Vagina (tissue), 2 donors: ENCODE measurements around the gene KPNA3. TPM values are rescaled to one million over a fixed set of nuclear protein-coding genes. Genes with fewer than 3 reads are reported as not detected.
A peak's percentile ranks its signal among the peaks of the same experiment; 100 is the strongest.

Experiments used
- DNase-seq, 2 donors: peaks; one replicate each; pipeline ENCODE4 v3.0.0-alpha.2; 2017; ENCODE audit errors: extremely low spot score in 2 of 2
- H3K27ac ChIP-seq: fragments of 200-600 bp; sonication (generic); one replicate; pipeline ENCODE4 v1.5.1; 2019
- H3K27me3 ChIP-seq: fragments of 200-600 bp; sonication (generic); one replicate; pipeline ENCODE4 v1.5.1; 2019
- H3K36me3 ChIP-seq, 2 donors: fragments of 200-600 bp; sonication (generic); one replicate each; pipeline ENCODE4 v1.5.1; 2017 to 2019
- H3K4me1 ChIP-seq: fragments of 200-600 bp; sonication (generic); one replicate; pipeline ENCODE4 v1.5.1; 2019
- H3K4me3 ChIP-seq, 2 donors: fragments of 200-600 bp; sonication (generic); 1 replicate in 1 of 2; 2 replicates in 1 of 2; pipeline ENCODE4 v1.5.1; 2016 to 2019
- H3K9me3 ChIP-seq: fragments of 200-600 bp; sonication (generic); one replicate; pipeline ENCODE4 v1.5.1; 2019
- POLR2A ChIP-seq, 2 donors: fragments of 450-650 bp; IDR thresholded peaks; one replicate each; pipeline ENCODE4 v1.6.1; 2017; ENCODE audit warnings: antibody characterized with exemption in 2 of 2, mild to moderate bottlenecking in 2 of 2, moderate library complexity in 2 of 2
- POLR2AphosphoS5 ChIP-seq, 2 donors: sonication (generic); formaldehyde crosslinking; IDR thresholded peaks; one replicate each; pipeline ENCODE4 v1.9.0; 2017; ENCODE audit warnings: antibody characterized with exemption in 2 of 2, mild to moderate bottlenecking in 2 of 2, low read depth in 1 of 2; ENCODE audit not compliant: insufficient read depth in 1 of 2
- intact Hi-C: fragments of 100-400 bp; cut with DNase I; formaldehyde crosslinking; loops from one replicate; pipeline ENCODE4 v1.15.1; 2023
- total RNA-seq: library from RNA; depleted of rRNA; stranded (reverse); fragments of >200 nt; gene quantifications from one replicate; pipeline ENCODE4 v1.2.3, GENCODE V29; 2016
- TF ChIP-seq, protein P1 (sequence below), 3 experiments: fragments of 450-650 bp in 2 of 3; fragments of 200-600 bp in 1 of 3; sonication (generic) in 1 of 3; IDR thresholded peaks; one replicate each; pipeline ENCODE4 v1.5.1; 2017 to 2019; ENCODE audit warnings: antibody characterized with exemption in 3 of 3, mild to moderate bottlenecking in 2 of 3, moderate library complexity in 2 of 3

KPNA3 gene
- total RNA-seq, 1 donor from 2014 or later: 17.2 TPM

DNA sequence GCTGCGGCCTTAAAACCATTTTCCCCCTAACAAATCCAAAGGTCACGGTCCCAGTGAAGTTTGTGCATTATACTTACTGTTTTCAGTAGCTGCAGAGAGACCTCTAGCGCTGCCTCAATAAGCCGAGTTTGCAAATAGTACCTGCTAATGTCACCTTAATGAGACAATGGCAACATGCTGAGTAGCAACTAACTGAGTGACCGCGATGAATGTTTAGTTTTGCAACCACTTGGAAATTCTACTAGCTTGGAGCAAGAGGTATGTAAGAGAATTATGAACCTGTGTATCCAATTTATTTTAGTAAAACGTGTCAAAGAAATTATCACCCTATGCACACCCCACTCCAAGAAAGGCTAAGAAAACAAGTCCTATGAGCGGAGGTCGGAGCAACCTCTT is 1.2 kb downstream of the KPNA3 start:
- Histone ChIP-seq H3K9me3 (no peaks in the 10 kb centered on the region), H3K36me3 (no peaks in the 10 kb centered on the region), H3K4me1 (peaks cover 36% of the 10 kb centered on the region), H3K27me3 (no peaks in the 10 kb centered on the region), H3K27ac (peak overlapping the region; percentile 91), H3K4me3 (peak overlapping the region; percentile 82 to 92)
- TF ChIP-seq POLR2A (IDR thresholded peaks at IDR 0.05) (no peak), POLR2AphosphoS5 (IDR thresholded peaks at IDR 0.05; ENCODE audit: insufficient read depth in 1 of 2, low read depth in 1 of 2) (no peak)
- TF ChIP-seq, protein P1, sequence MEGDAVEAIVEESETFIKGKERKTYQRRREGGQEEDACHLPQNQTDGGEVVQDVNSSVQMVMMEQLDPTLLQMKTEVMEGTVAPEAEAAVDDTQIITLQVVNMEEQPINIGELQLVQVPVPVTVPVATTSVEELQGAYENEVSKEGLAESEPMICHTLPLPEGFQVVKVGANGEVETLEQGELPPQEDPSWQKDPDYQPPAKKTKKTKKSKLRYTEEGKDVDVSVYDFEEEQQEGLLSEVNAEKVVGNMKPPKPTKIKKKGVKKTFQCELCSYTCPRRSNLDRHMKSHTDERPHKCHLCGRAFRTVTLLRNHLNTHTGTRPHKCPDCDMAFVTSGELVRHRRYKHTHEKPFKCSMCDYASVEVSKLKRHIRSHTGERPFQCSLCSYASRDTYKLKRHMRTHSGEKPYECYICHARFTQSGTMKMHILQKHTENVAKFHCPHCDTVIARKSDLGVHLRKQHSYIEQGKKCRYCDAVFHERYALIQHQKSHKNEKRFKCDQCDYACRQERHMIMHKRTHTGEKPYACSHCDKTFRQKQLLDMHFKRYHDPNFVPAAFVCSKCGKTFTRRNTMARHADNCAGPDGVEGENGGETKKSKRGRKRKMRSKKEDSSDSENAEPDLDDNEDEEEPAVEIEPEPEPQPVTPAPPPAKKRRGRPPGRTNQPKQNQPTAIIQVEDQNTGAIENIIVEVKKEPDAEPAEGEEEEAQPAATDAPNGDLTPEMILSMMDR (IDR thresholded peaks at IDR 0.05): no peak
- DNase-seq: no peak
- intact Hi-C loops: no loop called here

DNA sequence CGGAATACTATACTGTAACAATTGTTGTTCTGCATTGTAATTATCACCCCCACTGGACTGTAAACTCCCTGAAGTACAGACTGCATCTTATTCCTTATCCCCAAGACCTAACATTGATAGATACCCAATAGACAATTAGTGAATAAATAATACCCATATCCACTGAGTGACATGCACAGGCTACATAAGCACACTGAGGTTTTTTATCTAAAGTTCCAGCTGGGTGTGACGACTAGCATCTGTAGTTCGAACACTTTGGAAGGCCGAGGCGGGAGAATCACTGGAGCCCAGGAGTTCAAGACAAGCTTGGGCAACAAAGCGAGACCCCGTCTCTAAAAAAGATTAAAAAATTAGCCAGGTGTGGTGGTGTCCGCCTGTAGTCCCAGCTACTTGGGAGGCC is 2.5 kb downstream of the KPNA3 start:
- H3K4me1 ChIP-seq: peaks cover 44% of the 10 kb centered on the region
- intact Hi-C loops: no loop called here
- H3K27ac ChIP-seq: no peak overlapping the region
- no peak overlapping the region for H3K4me3 ChIP-seq
- DNase-seq: no peak
- no peaks in the 10 kb centered on the region for H3K9me3 ChIP-seq
- no peaks in the 10 kb centered on the region for H3K27me3 ChIP-seq
- no peaks in the 10 kb centered on the region for H3K36me3 ChIP-seq
- TF ChIP-seq POLR2A (IDR thresholded peaks at IDR 0.05): no peak
- TF ChIP-seq, protein P1 (IDR thresholded peaks at IDR 0.05): no peak
- TF ChIP-seq POLR2AphosphoS5 (IDR thresholded peaks at IDR 0.05; ENCODE audit: insufficient read depth in 1 of 2, low read depth in 1 of 2): no peak

DNA sequence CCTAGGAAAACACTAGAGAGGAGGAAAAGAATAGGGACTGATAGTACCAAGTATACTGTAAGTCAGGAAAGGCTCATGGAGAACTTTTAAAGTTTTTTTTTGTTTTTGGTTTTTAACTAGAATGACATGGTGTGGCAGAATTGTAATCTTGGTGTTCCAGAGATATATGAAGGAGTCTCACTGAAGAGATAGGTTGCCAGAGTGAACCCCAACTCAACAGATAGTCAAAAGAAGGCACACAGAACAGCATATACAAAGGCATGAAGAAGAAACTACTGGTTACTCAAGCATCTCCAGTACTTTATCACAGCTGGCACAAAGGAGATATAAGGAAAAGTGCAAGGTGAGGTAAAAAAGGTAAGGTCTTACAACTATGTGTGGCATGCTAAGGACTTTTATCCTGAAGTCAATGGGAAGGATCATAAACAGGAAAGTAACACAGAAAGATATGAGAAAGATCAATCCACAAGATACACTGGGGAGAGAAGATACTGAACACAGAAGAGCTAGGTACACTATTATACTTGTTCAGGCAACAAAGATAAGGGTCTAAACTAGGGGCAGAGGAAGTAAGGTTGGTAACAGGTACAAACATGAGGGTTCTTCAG is 6.0 kb downstream of the KPNA3 start:
- no peak for DNase-seq
- H3K36me3 ChIP-seq: no peaks in the 10 kb centered on the region
- no peak overlapping the region for H3K4me3 ChIP-seq
- peaks cover 42% of the 10 kb centered on the region for H3K4me1 ChIP-seq
- TF ChIP-seq, protein P1 (IDR thresholded peaks at IDR 0.05): no peak
- TF ChIP-seq POLR2A (IDR thresholded peaks at IDR 0.05) (no peak), POLR2AphosphoS5 (IDR thresholded peaks at IDR 0.05; ENCODE audit: insufficient read depth in 1 of 2, low read depth in 1 of 2) (no peak)
- no peaks in the 10 kb centered on the region for H3K27me3 ChIP-seq
- H3K27ac ChIP-seq: no peak overlapping the region
- no peaks in the 10 kb centered on the region for H3K9me3 ChIP-seq
- intact Hi-C loops: no loop called here

DNA sequence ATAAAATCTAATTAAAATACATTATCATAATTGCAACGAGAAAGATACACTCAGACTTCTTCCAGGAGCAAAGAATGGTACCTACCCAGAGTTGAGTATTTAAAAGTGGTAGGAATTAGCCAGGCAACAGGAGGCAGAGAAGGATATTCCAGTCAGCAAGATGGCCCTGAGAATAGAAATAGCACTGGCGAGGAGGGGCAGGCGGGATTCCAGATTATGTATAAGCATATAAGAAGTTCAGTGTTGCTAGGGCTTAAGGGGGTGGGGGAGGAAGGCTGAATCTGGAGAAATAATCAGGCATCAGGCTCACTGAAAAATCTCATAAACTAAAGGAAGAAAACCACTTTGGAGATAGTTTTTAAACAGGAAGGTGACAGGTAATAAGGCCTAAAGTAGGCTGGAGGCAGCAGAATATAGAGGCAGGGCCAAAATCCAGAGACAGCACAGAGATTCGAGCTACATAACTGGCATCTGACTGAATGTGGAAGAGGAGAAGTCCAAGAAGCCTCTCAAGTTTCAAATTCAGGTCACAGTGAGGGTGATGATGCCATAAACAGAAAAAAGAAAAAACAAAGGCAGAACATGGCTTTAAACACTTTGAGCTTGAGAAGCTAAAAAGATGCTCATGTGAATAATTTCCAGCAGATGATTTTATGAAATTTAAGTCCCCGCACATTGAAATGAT is 7.5 kb downstream of the KPNA3 start:
- TF ChIP-seq POLR2AphosphoS5 (IDR thresholded peaks at IDR 0.05; ENCODE audit: insufficient read depth in 1 of 2, low read depth in 1 of 2): no peak
- TF ChIP-seq, protein P1 (IDR thresholded peaks at IDR 0.05): no peak
- no peak for TF ChIP-seq POLR2A (IDR thresholded peaks at IDR 0.05)
- Histone ChIP-seq H3K36me3 (no peaks in the 10 kb centered on the region), H3K4me1 (peaks cover 32% of the 10 kb centered on the region), H3K9me3 (no peaks in the 10 kb centered on the region), H3K27ac (no peak overlapping the region), H3K4me3 (no peak overlapping the region), H3K27me3 (no peaks in the 10 kb centered on the region)
- intact Hi-C loops: no loop called here
- DNase-seq: no peak

DNA sequence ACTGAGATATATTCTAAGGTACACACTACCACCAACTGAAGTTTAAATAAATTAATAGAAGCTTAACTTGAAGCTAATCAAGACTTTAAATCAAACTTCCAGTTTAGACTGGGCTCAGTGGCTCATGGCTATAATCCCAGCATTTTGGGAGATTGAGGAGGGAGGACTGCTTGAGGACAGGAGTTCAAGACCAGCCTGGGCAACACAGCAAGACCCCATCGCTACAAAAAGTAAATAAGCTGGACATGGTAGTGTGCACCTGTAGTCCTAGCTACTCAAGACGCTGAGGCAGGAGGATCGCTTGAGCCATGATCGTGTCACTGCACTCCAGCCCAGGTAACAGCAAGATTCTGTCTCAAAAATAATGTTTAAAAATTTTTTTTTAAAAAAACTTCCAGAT is 8.6 kb downstream of the KPNA3 start:
- Histone ChIP-seq H3K4me1 (peaks cover 27% of the 10 kb centered on the region), H3K36me3 (no peaks in the 10 kb centered on the region), H3K27ac (no peak overlapping the region), H3K27me3 (no peaks in the 10 kb centered on the region), H3K4me3 (no peak overlapping the region), H3K9me3 (no peaks in the 10 kb centered on the region)
- TF ChIP-seq POLR2AphosphoS5 (IDR thresholded peaks at IDR 0.05; ENCODE audit: insufficient read depth in 1 of 2, low read depth in 1 of 2) (no peak), POLR2A (IDR thresholded peaks at IDR 0.05) (no peak)
- TF ChIP-seq, protein P1 (IDR thresholded peaks at IDR 0.05): no peak
- no peak for DNase-seq
- intact Hi-C loops: no loop called here
